WTC11 (cell line): ENCODE data around the gene SYNE3.

Experiments used
- ATF1 ChIP-seq: sonication (generic); formaldehyde crosslinking; IDR thresholded peaks from 2 replicates; pipeline ENCODE4 v1.8.1; 2023; ENCODE audit warnings: mild to moderate bottlenecking, moderate library complexity, missing genetic modification reagents
- ATF3 ChIP-seq: sonication (generic); formaldehyde crosslinking; conservative IDR thresholded peaks from 2 replicates; pipeline ENCODE4 v1.8.1; 2022; ENCODE audit warnings: mild to moderate bottlenecking, missing genetic modification reagents
- CTCF ChIP-seq: fragments of 200-600 bp; IDR thresholded peaks from 2 replicates; pipeline ENCODE4 v1.8.0; 2022; ENCODE audit warnings: antibody characterized with exemption
- RELA ChIP-seq: sonication (generic); formaldehyde crosslinking; IDR thresholded peaks from 2 replicates; pipeline ENCODE4 v1.8.1; 2022; ENCODE audit warnings: missing genetic modification reagents, mild to moderate bottlenecking, borderline replicate concordance
- SP1 ChIP-seq: sonication (generic); formaldehyde crosslinking; conservative IDR thresholded peaks from 2 replicates; pipeline ENCODE4 v1.8.1; 2022; ENCODE audit warnings: missing genetic modification reagents
- ZBTB21 ChIP-seq: sonication (generic); formaldehyde crosslinking; IDR thresholded peaks from 2 replicates; pipeline ENCODE4 v1.8.1; 2023; ENCODE audit warnings: mild to moderate bottlenecking, missing genetic modification reagents, borderline replicate concordance
- ZNF512 ChIP-seq: sonication (generic); formaldehyde crosslinking; IDR thresholded peaks from 2 replicates; pipeline ENCODE4 v1.8.1; 2022; ENCODE audit warnings: missing genetic modification reagents, borderline replicate concordance

- TF ChIP-seq ZBTB21, result no peak
- no peak for TF ChIP-seq SP1 (CRISPR knock-in tag)
- TF ChIP-seq ATF3 (CRISPR knock-in tag), result no peak
- TF ChIP-seq ZNF512 (CRISPR knock-in tag), result no peak
- TF ChIP-seq CTCF, result no peak
- no peak for TF ChIP-seq ATF1 (CRISPR knock-in tag)
- no peak for TF ChIP-seq RELA (CRISPR knock-in tag)
These were observed 45.0 kb downstream of the SYNE3 start for GRCh38 chr14:95471476-95471875.
